MM.1S (cell line): Measurements from ENCODE around the gene RPS6KA3.

Experiments
- DNase-seq: peaks from one replicate; pipeline ENCODE4 v3.0.0-alpha.2; 2015
- H2AFZ ChIP-seq: fragments of 300-600 bp; sonication (generic); 2 replicates; pipeline ENCODE4 v1.6.0; 2016; ENCODE audit warnings: antibody characterized with exemption, low read length
- H3F3A ChIP-seq: fragments of 300-600 bp; sonication (generic); 2 replicates; pipeline ENCODE4 v1.6.1; 2016; ENCODE audit warnings: mild to moderate bottlenecking, antibody characterized with exemption, low read length, moderate library complexity, mixed read lengths; ENCODE audit not compliant: insufficient read depth
- H3K27ac ChIP-seq: fragments of 300-600 bp; sonication (generic); 2 replicates; pipeline ENCODE4 v1.5.1; 2016; ENCODE audit warnings: mild to moderate bottlenecking, low read length
- H3K27me3 ChIP-seq: fragments of 300-600 bp; sonication (generic); replicated peaks from 2 replicates; pipeline ENCODE4 v1.6.0; 2016; ENCODE audit warnings: low read length; ENCODE audit not compliant: insufficient read depth
- H3K36me3 ChIP-seq: fragments of 300-600 bp; sonication (generic); replicated peaks from 2 replicates; pipeline ENCODE4 v1.6.1; 2016; ENCODE audit warnings: mild to moderate bottlenecking, low read length, mixed read lengths; ENCODE audit not compliant: insufficient read depth
- H3K4me1 ChIP-seq: fragments of 300-600 bp; sonication (generic); 2 replicates; pipeline ENCODE4 v1.6.1; 2016; ENCODE audit warnings: low read length, mixed read lengths
- H3K4me2 ChIP-seq: fragments of 300-600 bp; sonication (generic); 2 replicates; pipeline ENCODE4 v1.6.0; 2016; ENCODE audit warnings: low read depth, low read length
- H3K4me3 ChIP-seq: fragments of 300-600 bp; sonication (generic); 2 replicates; pipeline ENCODE4 v1.5.1; 2016; ENCODE audit warnings: low read length, mixed read lengths
- H3K79me2 ChIP-seq: fragments of 300-600 bp; sonication (generic); 2 replicates; pipeline ENCODE4 v1.6.1; 2016; ENCODE audit warnings: mixed run types, low read length, mixed read lengths
- H3K9ac ChIP-seq: fragments of 300-600 bp; sonication (generic); 2 replicates; pipeline ENCODE4 v1.6.1; 2016; ENCODE audit warnings: low read length, mixed read lengths
- H3K9me2 ChIP-seq: fragments of 300-600 bp; sonication (generic); replicated peaks from 2 replicates; pipeline ENCODE4 v1.6.1; 2016; ENCODE audit warnings: mild to moderate bottlenecking, low read length, mixed read lengths; ENCODE audit not compliant: insufficient read depth
- H3K9me3 ChIP-seq: fragments of 300-600 bp; sonication (generic); replicated peaks from 2 replicates; pipeline ENCODE4 v1.6.1; 2016; ENCODE audit warnings: mild to moderate bottlenecking, low read length, mixed read lengths; ENCODE audit not compliant: insufficient read depth
- H4K20me1 ChIP-seq: fragments of 300-600 bp; sonication (generic); 2 replicates; pipeline ENCODE4 v1.6.1; 2016; ENCODE audit warnings: mild to moderate bottlenecking, low read length, moderate library complexity, mixed read lengths; ENCODE audit not compliant: insufficient read depth
- EZH2 ChIP-seq: fragments of 300-600 bp; sonication (generic); optimal IDR thresholded peaks from 2 replicates; pipeline ENCODE3; 2017; ENCODE audit warnings: low read depth, mild to moderate bottlenecking, antibody characterized with exemption, low read length, mixed read lengths
- EZH2phosphoT487 ChIP-seq: fragments of 300-600 bp; sonication (generic); IDR thresholded peaks from 2 replicates; pipeline ENCODE4 v1.6.1; 2018; ENCODE audit warnings: antibody characterized with exemption, low read length
- TF ChIP-seq, protein P1 (sequence below): fragments of 300-600 bp; sonication (generic); IDR thresholded peaks from 2 replicates; pipeline ENCODE4 v1.5.1; 2016; ENCODE audit warnings: antibody characterized with exemption, low read length, mixed read lengths

The RPS6KA3 gene

DNA sequence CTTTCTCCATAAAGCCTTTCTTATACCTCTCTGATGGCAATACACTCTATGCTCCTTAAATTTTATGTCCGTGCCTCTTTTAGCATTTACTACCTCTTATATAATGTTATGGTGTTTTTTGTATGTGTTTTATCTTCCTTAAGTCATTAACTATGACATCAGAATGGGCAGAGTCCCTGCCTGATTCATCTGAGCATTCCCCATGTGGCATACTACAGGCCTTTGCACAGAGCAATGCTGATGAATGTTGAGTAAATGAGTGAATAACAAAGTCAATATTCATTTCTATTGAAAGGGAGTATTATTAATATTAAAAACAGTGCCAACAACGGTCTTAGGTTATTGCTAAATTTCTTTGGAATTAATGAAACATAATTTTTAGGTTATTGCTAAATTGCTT, 18.8 kb upstream of the RPS6KA3 start:
- Histone ChIP-seq H4K20me1 (no peaks in the 10 kb centered on the region), H3K79me2 (no peaks in the 10 kb centered on the region), H3K36me3 (no peaks in the 10 kb centered on the region), H3F3A (no peaks in the 10 kb centered on the region), H2AFZ (no peak overlapping the region), H3K9me2 (no peaks in the 10 kb centered on the region), H3K9ac (no peak overlapping the region), H3K27me3 (no peaks in the 10 kb centered on the region), H3K4me3 (no peak overlapping the region), H3K4me2 (no peak overlapping the region), H3K27ac (no peak overlapping the region), H3K4me1 (no peaks in the 10 kb centered on the region), H3K9me3 (no peaks in the 10 kb centered on the region)
- TF ChIP-seq, protein P1, sequence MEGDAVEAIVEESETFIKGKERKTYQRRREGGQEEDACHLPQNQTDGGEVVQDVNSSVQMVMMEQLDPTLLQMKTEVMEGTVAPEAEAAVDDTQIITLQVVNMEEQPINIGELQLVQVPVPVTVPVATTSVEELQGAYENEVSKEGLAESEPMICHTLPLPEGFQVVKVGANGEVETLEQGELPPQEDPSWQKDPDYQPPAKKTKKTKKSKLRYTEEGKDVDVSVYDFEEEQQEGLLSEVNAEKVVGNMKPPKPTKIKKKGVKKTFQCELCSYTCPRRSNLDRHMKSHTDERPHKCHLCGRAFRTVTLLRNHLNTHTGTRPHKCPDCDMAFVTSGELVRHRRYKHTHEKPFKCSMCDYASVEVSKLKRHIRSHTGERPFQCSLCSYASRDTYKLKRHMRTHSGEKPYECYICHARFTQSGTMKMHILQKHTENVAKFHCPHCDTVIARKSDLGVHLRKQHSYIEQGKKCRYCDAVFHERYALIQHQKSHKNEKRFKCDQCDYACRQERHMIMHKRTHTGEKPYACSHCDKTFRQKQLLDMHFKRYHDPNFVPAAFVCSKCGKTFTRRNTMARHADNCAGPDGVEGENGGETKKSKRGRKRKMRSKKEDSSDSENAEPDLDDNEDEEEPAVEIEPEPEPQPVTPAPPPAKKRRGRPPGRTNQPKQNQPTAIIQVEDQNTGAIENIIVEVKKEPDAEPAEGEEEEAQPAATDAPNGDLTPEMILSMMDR: no peak
- TF ChIP-seq EZH2: no peak
- no peak for DNase-seq

DNA sequence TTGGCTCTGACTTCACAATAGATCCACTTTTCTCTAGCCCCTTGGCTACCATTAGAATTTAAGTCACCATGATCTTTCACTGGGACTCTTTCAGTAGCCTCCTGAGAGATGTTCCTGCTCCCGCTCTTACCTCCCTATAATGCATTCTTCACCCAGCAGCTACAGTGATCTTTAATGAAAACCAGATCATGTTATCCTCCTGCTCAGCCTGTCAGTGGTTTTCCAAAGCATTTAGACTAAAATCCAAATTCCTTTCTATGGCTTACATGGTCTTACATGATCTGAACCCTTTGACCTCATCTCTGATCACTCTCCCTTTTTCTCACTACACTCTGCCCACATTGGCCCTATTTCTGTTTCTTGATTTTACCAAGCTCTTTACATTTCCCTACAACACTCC, 18.3 kb upstream of the RPS6KA3 start:
- no peaks in the 10 kb centered on the region for H3K27me3 ChIP-seq
- no peak for TF ChIP-seq EZH2
- TF ChIP-seq, protein P1: no peak
- TF ChIP-seq EZH2phosphoT487: no peak
- H3K9ac ChIP-seq: no peak overlapping the region
- no peaks in the 10 kb centered on the region for H3K79me2 ChIP-seq
- no peak overlapping the region for H2AFZ ChIP-seq
- H3K27ac ChIP-seq: no peak overlapping the region
- H3F3A ChIP-seq: no peaks in the 10 kb centered on the region
- H3K4me1 ChIP-seq: no peaks in the 10 kb centered on the region
- H3K4me2 ChIP-seq: no peak overlapping the region
- H3K4me3 ChIP-seq: no peak overlapping the region
- no peaks in the 10 kb centered on the region for H3K36me3 ChIP-seq
- H3K9me3 ChIP-seq: no peaks in the 10 kb centered on the region
- no peaks in the 10 kb centered on the region for H4K20me1 ChIP-seq
- no peaks in the 10 kb centered on the region for H3K9me2 ChIP-seq
- DNase-seq: no peak

DNA sequence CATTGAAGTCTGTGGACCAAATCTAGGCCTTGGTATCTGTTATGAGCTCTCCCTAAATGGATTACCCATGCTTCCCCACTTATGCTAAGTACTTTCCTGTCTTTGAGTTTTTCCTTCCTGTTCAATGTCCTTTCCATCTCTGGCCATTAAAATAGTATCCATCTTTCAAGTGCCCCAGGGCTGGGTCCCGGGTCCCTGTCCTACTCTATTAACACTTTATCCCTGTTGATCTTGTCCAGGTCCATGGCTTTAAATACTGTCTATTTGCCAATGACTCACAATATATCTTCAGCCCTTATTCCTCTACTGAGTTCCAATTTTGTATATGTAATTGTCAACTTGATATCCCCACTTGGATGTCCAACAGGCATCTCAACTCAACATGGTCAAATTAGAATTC, 17.7 kb upstream of the RPS6KA3 start:
- Histone ChIP-seq H3K9ac (no peak overlapping the region), H3K79me2 (no peaks in the 10 kb centered on the region)

More for the DNA sequence above, 17.7 kb upstream of the RPS6KA3 start:
- H3K4me3 ChIP-seq: no peak overlapping the region
- DNase-seq: no peak
- H3K9me3 ChIP-seq: no peaks in the 10 kb centered on the region
- no peak overlapping the region for H3K4me2 ChIP-seq
- no peaks in the 10 kb centered on the region for H4K20me1 ChIP-seq
- no peaks in the 10 kb centered on the region for H3F3A ChIP-seq
- TF ChIP-seq EZH2phosphoT487 (no peak), EZH2 (no peak)
- TF ChIP-seq, protein P1: no peak
- H3K4me1 ChIP-seq: no peaks in the 10 kb centered on the region
- H2AFZ ChIP-seq: no peak overlapping the region
- no peaks in the 10 kb centered on the region for H3K27me3 ChIP-seq
- H3K27ac ChIP-seq: no peak overlapping the region
- no peaks in the 10 kb centered on the region for H3K9me2 ChIP-seq
- H3K36me3 ChIP-seq: no peaks in the 10 kb centered on the region
